Cardiac fibroblast (primary cell): Measurements from ENCODE around the gene SH3TC1.

Source experiments
- DNase-seq, 2 donors: peaks; one replicate each; pipeline versions ENCODE4 v3.0.0 to v3.0.0-alpha.2; 2010; ENCODE audit warnings: low read depth in 2 of 2
- H3K4me3 ChIP-seq, 2 donors: replicated peaks in 1 of 2; 1 replicate in 1 of 2; 2 replicates in 1 of 2; pipeline ENCODE4 v1.5.1; 2011; ENCODE audit warnings: low read depth in 2 of 2, low read length in 2 of 2, mild to moderate bottlenecking in 2 of 2, moderate library complexity in 1 of 2
- CTCF ChIP-seq: IDR thresholded peaks from one replicate; pipeline ENCODE4 v1.5.1; 2011; ENCODE audit warnings: low read depth, mild to moderate bottlenecking, low read length, inconsistent platforms

Gene SH3TC1

GRCh38 chr4:8236106-8236919, 37.2 kb downstream of the SH3TC1 start:
- no peak for TF ChIP-seq CTCF
- H3K4me3 ChIP-seq: no peak overlapping the region
- no peak for DNase-seq

GRCh38 chr4:8236920-8237195, 37.8 kb downstream of the SH3TC1 start:
- no peak for TF ChIP-seq CTCF
- DNase-seq: no peak
- H3K4me3 ChIP-seq: no peak overlapping the region

GRCh38 chr4:8237256-8237989, 38.3 kb downstream of the SH3TC1 start:
- no peak for TF ChIP-seq CTCF
- H3K4me3 ChIP-seq: no peak overlapping the region
- no peak for DNase-seq

GRCh38 chr4:8238036-8238511, 39.0 kb downstream of the SH3TC1 start:
- no peak overlapping the region for H3K4me3 ChIP-seq
- DNase-seq: no peak
- no peak for TF ChIP-seq CTCF

- no peak overlapping the region for H3K4me3 ChIP-seq
- peak; percentile 39 for TF ChIP-seq CTCF
- no peak for DNase-seq
Measured at GRCh38 chr4:8238515-8239053, 39.5 kb downstream of the SH3TC1 start.

GRCh38 chr4:8239226-8239625, 40.1 kb downstream of the SH3TC1 start:
- DNase-seq: no peak
- no peak overlapping the region for H3K4me3 ChIP-seq
- no peak for TF ChIP-seq CTCF
